Left lung (tissue), 10 donors: ENCODE results near the gene RPS6KA3. TPM values are rescaled to one million over a fixed set of nuclear protein-coding genes. Genes with fewer than 3 reads are reported as not detected.

Experiments
- ATAC-seq: fragments of 200-7000 bp; cut with Tn5 transposase; one replicate; pipeline ENCODE4 v1.9.1; 2020; ENCODE audit warnings: moderate library complexity
- DNase-seq, 4 donors: peaks; one replicate each; pipeline ENCODE4 v3.0.0-alpha.2; 2013 to 2020
- H3K27ac ChIP-seq, 2 donors: fragments of 200-600 bp; sonication (generic) in 1 of 2; one replicate each; pipeline versions ENCODE4 v1.5.0 to v1.8.0; 2020 to 2021
- H3K27me3 ChIP-seq, 2 donors: fragments of 200-600 bp; sonication (generic) in 1 of 2; one replicate each; pipeline versions ENCODE4 v1.5.0 to v1.8.0; 2020 to 2021
- H3K36me3 ChIP-seq, 2 donors: fragments of 200-600 bp; sonication (generic) in 1 of 2; one replicate each; pipeline versions ENCODE4 v1.5.0 to v1.8.0; 2020 to 2021
- H3K4me1 ChIP-seq, 2 donors: fragments of 200-600 bp; one replicate each; pipeline ENCODE4 v1.8.0; 2021
- H3K4me3 ChIP-seq, 2 donors: fragments of 200-600 bp; sonication (generic) in 1 of 2; one replicate each; pipeline versions ENCODE4 v1.5.0 to v1.8.0; 2020 to 2021; ENCODE audit warnings: mild to moderate bottlenecking in 1 of 2
- H3K9me3 ChIP-seq, 2 donors: fragments of 200-600 bp; sonication (generic) in 1 of 2; one replicate each; pipeline versions ENCODE4 v1.5.0 to v1.8.0; 2020 to 2021
- intact Hi-C, 2 donors: fragments of 100-400 bp; cut with DNase I; formaldehyde crosslinking; loops; one replicate each; pipeline versions ENCODE4 v1.11.2 to v1.14.2; 2022
- polyA plus RNA-seq, 6 donors: library from polyadenylated mRNA; unstranded; fragments of 120-200 nt; gene quantifications; one replicate each; pipeline ENCODE4 v1.2.1, GENCODE V29; 2013; ENCODE audit not compliant: insufficient read length in 6 of 6
- total RNA-seq, 2 donors: library from RNA; stranded (reverse); fragmentation: NEBNext Ultra II Directional; extraction: Animal tissue kit (Norgen Biotek cat#: 25700); gene quantifications; one replicate each; pipeline ENCODE4 v1.2.1, GENCODE V29; 2021
- TF ChIP-seq, protein P1 (sequence below), 2 donors: fragments of 200-600 bp; sonication (generic) in 1 of 2; IDR thresholded peaks; one replicate each; pipeline versions ENCODE4 v1.5.0 to v1.8.0; 2021; ENCODE audit warnings: antibody characterized with exemption in 2 of 2
- donor health status: DM: no; HTN: yes; CAD: no.
- donor health status: DM: no; HTN: no; CAD: no.

RPS6KA3 gene
- total and polyA plus RNA-seq, 8 donors, result 40.2 to 73.5 (median 45.4) TPM

DNA sequence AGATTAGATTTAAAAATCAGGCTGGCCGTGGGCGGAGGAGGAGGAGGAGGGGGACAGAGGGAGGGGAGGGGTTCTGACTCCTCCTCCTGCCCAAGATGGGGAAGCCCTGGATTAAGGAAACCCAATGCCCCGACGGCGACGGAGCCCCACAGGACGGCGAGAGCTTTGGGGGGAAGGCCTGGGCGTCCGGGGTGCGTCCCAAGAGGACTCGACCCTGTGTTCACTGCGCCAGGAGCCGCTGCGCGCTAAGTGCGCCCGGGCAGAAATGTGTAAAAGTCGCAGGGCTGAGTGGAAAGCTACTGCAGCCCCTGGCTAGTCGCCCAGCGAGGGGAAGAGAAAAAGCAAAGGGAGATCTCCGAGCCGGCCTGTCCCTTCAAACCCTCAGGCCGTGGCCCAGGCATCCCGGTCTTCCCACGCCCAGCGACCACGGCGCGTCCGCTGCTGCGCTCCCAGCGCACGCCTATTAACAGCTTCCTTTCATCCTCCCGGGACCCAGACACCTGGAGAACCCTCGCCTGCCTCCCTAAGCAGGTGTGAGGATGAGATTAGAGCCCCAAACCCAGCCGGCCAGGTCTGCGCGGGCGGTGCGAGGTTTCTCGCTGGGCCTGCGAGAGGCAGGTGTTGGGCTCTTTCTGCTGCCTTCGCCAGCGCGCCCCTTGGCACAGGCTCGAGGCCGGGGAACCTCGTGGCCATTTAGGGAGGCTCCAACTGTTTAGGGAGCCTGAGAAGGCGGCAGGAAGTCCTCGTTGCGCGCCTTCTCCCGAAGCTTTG lies 1.4 kb upstream of the RPS6KA3 start:
- intact Hi-C loops, result no loop called here
- ATAC-seq, result peak; percentile 60

DNA sequence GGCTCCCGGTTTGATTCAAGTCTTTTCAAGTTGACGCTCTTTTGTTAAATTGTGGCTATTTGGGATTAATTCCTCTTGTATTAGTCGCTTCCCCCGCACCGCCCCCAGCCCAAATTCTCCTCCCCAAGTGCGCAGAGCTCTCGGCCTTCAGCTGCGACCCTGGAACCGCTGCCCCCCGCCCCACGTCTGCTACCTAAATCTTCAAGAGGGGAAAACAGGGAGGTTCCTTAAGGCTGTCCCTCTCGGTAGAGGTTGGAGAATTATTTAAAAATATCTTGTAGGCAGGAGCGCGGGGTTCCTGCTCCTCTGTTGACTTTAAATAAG lies 860 bp upstream of the RPS6KA3 start:
- TF ChIP-seq, protein P1, sequence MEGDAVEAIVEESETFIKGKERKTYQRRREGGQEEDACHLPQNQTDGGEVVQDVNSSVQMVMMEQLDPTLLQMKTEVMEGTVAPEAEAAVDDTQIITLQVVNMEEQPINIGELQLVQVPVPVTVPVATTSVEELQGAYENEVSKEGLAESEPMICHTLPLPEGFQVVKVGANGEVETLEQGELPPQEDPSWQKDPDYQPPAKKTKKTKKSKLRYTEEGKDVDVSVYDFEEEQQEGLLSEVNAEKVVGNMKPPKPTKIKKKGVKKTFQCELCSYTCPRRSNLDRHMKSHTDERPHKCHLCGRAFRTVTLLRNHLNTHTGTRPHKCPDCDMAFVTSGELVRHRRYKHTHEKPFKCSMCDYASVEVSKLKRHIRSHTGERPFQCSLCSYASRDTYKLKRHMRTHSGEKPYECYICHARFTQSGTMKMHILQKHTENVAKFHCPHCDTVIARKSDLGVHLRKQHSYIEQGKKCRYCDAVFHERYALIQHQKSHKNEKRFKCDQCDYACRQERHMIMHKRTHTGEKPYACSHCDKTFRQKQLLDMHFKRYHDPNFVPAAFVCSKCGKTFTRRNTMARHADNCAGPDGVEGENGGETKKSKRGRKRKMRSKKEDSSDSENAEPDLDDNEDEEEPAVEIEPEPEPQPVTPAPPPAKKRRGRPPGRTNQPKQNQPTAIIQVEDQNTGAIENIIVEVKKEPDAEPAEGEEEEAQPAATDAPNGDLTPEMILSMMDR (IDR thresholded peaks at IDR 0.05), result no peak
- intact Hi-C loops, result no loop called here
- Histone ChIP-seq H3K9me3 (no peaks in the 10 kb centered on the region), H3K4me1 (peaks cover 0 to 21% of the 10 kb centered on the region in 2 donors), H3K27me3 (peaks cover 0 to 4% of the 10 kb centered on the region in 2 donors), H3K27ac (peak overlapping the region; percentile 78 to 82), H3K4me3 (peak overlapping the region; percentile 34 to 62), H3K36me3 (no peaks in the 10 kb centered on the region)
- ATAC-seq (no peak), DNase-seq (no peak)

More for the DNA sequence above, 1.4 kb upstream of the RPS6KA3 start:
- H3K27ac ChIP-seq, result peak overlapping the region; percentile 78 to 82
- H3K4me1 ChIP-seq, result peaks cover 0 to 17% of the 10 kb centered on the region in 2 donors
- H3K27me3 ChIP-seq, result peaks cover 0 to 4% of the 10 kb centered on the region in 2 donors
- H3K9me3 ChIP-seq, result no peaks in the 10 kb centered on the region
- peak overlapping the region; percentile 34 to 62 for H3K4me3 ChIP-seq
- peak; percentile 62 to 83 (median 66) for DNase-seq
- TF ChIP-seq, protein P1 (IDR thresholded peaks at IDR 0.05), result no peak
- H3K36me3 ChIP-seq, result no peaks in the 10 kb centered on the region

DNA sequence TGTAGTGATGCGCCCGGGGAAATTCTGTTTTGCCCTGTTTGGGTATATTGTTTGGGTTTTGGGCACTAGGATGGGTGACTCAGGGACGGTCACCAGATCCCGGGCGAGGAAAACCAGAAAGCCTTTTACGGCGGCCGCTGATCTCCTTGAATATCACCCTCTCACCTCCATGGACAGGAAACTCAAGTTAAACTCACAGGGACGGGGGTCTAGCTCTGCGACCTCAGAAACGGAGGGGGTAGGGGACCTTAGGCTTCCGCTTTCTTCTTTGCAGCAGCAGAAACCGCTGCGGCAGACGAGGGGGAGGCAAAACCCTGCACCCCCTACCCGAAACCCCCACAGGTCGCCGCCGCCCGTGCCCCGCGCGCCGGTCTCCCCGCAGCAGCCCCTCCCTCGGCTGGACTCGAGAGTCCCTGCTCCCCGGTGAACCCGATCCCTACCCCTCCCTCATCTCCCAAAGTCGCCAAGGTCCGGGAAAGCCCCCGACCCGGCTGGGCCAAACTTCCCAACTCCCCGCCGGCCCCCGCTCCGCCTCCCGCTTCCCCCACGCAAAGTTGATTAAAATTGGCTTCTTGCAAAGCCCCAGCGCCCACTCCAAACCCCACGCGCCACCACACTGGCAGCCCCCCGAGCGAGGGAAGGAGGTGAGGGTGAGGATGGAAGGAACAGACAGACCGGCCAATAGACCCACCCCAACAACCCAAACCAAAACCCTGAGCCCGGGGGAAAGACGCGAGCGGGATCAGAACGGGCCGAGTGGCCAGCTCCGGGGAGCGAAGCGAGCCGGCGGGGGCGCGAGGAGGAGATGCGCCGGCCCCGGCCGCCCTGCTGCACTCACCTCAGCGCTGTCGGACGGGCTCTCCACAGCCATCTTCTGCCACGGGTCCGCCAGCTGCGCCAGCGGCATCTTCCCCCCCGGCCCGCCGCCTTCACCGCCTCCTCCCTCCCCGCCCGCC lies 705 bp downstream of the RPS6KA3 start:
- Histone ChIP-seq H3K9me3 (no peaks in the 10 kb centered on the region), H3K4me3 (peak overlapping the region; percentile 32 to 62), H3K36me3 (no peaks in the 10 kb centered on the region), H3K4me1 (peaks cover 0 to 34% of the 10 kb centered on the region in 2 donors), H3K27me3 (peaks cover 0 to 4% of the 10 kb centered on the region in 2 donors), H3K27ac (peak overlapping the region; percentile 78 to 82)
- intact Hi-C loops, result no loop called here
- no peak for ATAC-seq
- peak; percentile 32 to 79 (median 42) for DNase-seq
- TF ChIP-seq, protein P1 (IDR thresholded peaks at IDR 0.05), result no peak

DNA sequence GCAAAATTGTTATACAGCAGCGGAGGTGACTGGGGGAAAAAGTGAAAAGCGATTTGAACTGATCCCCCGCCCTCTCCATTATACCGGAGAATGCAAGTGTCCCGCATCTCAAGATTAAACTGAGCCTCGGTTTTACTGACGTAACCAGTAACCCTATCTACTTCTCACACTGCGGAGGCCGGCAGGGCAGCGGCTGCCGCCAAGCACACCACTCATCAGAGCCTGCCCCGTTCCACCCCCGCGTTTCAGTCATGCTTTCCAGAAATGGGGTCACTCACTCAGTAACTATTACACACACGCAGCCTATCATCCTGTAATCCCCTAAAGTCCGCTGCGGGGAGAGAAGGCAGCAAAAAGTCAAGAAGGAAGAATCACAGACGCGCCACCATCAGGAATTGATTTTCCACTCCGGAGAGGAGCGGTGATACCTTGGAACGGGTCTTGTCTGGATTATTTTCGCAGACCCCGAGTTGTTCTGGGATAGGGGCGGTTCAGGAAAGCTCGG lies 1.4 kb downstream of the RPS6KA3 start:
- TF ChIP-seq, protein P1 (IDR thresholded peaks at IDR 0.05), result no peak
- ATAC-seq, result peak; percentile 48
- Histone ChIP-seq H3K9me3 (no peaks in the 10 kb centered on the region), H3K4me3 (peak overlapping the region; percentile 32 to 62), H3K27me3 (peaks cover 0 to 4% of the 10 kb centered on the region in 2 donors), H3K27ac (peak overlapping the region; percentile 78 to 82), H3K36me3 (no peaks in the 10 kb centered on the region), H3K4me1 (peaks cover 0 to 39% of the 10 kb centered on the region in 2 donors)
- intact Hi-C loops, result no loop called here
- DNase-seq, result peak; percentile 30 to 82 (median 70)
